Measurements from ENCODE around the gene PRPF31. TPM values are rescaled to one million over a fixed set of nuclear protein-coding genes. Genes with fewer than 3 reads are reported as not detected.

The PRPF31 gene
- total RNA-seq, 1 donor from 2014 or later, result 44.4 TPM

DNA sequence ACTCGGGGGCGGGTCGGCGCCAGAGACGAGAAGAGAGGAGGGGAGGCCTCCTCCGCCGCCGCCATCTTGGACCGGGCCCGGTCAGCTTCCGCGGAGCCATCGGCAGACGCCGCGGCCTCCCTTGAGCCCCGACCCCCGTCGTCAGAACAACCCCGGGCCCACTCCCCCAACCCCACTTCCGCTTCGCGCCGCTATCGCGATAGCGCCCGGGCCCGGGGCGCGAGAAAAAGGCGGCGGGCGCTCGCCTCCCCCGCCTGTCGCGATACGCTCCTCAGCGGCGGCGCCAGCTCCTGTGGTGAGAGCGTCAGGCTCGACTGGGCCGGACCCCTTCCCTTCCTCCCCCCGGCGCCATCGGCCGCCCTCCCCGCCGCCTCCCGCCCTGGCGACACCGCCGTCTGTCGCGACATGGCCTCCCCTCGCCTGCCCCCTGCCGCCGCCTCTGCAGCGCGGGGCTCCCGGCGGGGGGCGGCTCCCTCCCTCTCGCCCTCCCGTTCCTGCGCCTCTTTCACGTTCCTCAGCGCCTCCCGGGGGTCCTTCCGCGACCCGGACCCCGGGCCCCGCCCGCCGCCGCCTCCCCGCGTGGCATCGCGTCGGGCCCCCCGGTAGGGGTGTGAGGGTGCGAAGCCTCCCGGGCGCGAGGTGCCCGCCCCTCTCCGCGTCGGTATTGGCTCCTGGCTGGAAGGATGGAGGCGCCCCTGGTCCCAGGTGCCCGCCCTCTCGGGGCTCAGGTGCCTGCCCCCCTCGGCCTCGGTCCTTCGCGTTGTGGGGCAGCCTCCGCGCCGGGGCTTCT, 22.3 kb downstream of the PRPF31 start, which contains the start of gene CNOT3:
Gene CNOT3, plus strand, starts transcription at position 64 of the 790 bp plus-strand sequence. CDS start 5,217 bp downstream, outside the sequence.
- H3K4me3 ChIP-seq, result peak within 1 kb of the TSS; percentile 78 to 88
- H3K27ac ChIP-seq, result peak within 1 kb of the TSS; percentile 89
- intact Hi-C loops (cut with DNase I), result no loop called here
- H3K4me1 ChIP-seq, result peaks cover 50% of the 10 kb centered on the region
- TF ChIP-seq POLR2AphosphoS5 (IDR thresholded peaks at IDR 0.05; ENCODE audit: insufficient read depth in 1 of 2, low read depth in 1 of 2) (peak in 1 of 2 donors; percentile 94), POLR2A (IDR thresholded peaks at IDR 0.05) (peak; percentile 88 to 96)
- TF ChIP-seq, protein P1, sequence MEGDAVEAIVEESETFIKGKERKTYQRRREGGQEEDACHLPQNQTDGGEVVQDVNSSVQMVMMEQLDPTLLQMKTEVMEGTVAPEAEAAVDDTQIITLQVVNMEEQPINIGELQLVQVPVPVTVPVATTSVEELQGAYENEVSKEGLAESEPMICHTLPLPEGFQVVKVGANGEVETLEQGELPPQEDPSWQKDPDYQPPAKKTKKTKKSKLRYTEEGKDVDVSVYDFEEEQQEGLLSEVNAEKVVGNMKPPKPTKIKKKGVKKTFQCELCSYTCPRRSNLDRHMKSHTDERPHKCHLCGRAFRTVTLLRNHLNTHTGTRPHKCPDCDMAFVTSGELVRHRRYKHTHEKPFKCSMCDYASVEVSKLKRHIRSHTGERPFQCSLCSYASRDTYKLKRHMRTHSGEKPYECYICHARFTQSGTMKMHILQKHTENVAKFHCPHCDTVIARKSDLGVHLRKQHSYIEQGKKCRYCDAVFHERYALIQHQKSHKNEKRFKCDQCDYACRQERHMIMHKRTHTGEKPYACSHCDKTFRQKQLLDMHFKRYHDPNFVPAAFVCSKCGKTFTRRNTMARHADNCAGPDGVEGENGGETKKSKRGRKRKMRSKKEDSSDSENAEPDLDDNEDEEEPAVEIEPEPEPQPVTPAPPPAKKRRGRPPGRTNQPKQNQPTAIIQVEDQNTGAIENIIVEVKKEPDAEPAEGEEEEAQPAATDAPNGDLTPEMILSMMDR (IDR thresholded peaks at IDR 0.05), result no peak
- H3K36me3 ChIP-seq, result peaks cover 0 to 6% of the 10 kb centered on the region in 2 donors
- no peaks in the 10 kb centered on the region for H3K27me3 ChIP-seq
- DNase-seq (ENCODE audit: extremely low spot score in 2 of 2), result no peak
- H3K9me3 ChIP-seq, result no peaks in the 10 kb centered on the region

DNA sequence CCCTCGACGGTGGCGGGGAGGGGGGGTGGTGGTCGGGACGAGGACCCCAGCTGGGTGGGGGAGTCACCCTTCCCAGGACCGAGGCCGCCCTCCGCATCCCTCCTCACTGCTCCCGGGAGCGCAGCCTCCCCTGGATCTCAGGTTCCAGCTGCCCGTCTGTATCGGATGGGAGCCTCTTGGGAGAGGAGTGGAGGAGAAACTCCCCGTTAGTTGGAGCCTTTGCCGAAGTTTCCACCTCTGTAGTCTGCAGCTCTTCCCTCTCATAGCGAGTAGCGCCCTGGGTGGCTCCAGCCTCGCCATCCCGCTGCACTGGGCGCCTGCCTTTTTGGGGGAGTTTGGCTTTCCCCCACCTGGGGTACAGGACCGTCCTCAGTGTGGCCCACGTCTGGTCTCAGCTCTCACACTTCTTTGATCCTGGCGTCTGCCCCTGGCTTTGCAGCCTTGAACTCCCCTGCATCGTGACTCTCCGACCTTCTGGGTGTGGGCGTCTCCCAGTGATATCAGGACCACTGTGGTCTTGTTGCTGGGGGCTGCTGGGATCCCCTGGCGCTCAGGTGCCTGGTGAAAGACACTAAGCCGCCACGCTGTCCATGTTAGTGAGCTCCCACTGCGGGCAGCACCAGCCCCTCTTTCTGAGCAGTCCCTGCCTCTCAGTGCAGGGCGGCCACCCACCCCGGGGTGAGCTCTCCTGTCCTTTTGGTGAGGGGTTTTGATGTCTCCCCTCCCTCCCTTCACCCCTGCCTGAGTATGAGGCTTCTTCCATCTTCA, 23.1 kb downstream of the PRPF31 start:
- intact Hi-C loops (cut with DNase I), result no loop called here
- TF ChIP-seq POLR2AphosphoS5 (IDR thresholded peaks at IDR 0.05; ENCODE audit: insufficient read depth in 1 of 2, low read depth in 1 of 2) (no peak), POLR2A (IDR thresholded peaks at IDR 0.05) (no peak)
- TF ChIP-seq, protein P1 (IDR thresholded peaks at IDR 0.05), result no peak
- Histone ChIP-seq H3K27ac (peak overlapping the region; percentile 89), H3K4me3 (peak overlapping the region; percentile 78 to 88), H3K27me3 (no peaks in the 10 kb centered on the region), H3K4me1 (peaks cover 50% of the 10 kb centered on the region), H3K9me3 (no peaks in the 10 kb centered on the region), H3K36me3 (peaks cover 0 to 14% of the 10 kb centered on the region in 2 donors)
- DNase-seq (ENCODE audit: extremely low spot score in 2 of 2), result no peak

DNA sequence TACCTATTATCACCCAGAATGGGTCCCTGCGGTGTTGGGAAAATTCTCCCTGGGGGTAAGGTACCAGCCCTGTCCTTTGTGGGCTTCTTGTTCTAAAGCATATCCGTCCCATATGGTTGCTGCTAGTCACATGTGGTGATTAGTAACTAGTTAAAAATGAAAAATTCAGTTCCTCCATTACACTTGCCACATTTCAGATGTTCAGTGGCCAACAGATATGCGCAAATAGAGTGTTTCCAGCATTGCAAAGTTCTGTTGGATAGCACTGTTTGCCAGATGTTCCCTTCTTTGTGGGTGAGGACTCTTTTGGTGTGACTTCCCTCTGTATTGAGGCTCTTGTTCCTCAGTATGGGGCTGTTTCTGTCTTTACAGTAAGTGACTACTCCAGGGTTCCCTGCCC, 25.8 kb downstream of the PRPF31 start:
- intact Hi-C loops (cut with DNase I), result no loop called here
- no peak for DNase-seq (ENCODE audit: extremely low spot score in 2 of 2)
- H3K36me3 ChIP-seq, result peaks cover 0 to 40% of the 10 kb centered on the region in 2 donors

DNA sequence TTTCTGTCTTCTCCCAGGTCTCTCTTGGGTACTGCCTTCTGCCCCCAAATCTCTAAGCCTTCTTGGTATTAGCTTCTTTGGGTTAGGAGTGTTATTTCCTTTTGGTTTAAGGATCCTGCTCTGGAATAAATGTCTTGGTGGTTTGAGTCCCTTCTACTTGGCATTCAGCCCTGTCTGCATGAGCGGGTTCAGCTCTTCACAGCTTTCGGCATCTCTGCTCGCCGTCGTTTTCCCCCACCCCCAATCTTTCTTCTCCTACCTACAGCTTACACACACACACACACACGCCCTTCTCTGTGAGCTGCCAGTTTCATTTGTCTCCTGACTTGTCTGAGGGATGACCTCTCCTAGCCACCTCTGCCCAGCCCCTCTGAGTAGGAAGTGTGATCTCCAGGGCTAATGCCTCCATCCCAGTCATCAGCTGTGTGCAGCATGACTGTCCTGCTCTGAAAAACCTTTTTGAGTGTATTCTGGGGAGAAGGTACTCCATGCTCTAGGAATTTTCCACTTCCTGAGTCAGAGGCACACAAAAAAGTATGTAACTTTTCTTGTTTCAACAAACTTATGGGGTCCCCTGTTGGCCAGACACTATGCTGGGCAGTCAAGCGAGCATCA, 26.7 kb downstream of the PRPF31 start:
- TF ChIP-seq, protein P1 (IDR thresholded peaks at IDR 0.05), result no peak
- TF ChIP-seq POLR2AphosphoS5 (IDR thresholded peaks at IDR 0.05; ENCODE audit: insufficient read depth in 1 of 2, low read depth in 1 of 2) (no peak), POLR2A (IDR thresholded peaks at IDR 0.05) (no peak)
- DNase-seq (ENCODE audit: extremely low spot score in 2 of 2), result no peak
- Histone ChIP-seq H3K4me1 (peaks cover 38% of the 10 kb centered on the region), H3K4me3 (no peak overlapping the region), H3K27me3 (no peaks in the 10 kb centered on the region), H3K9me3 (no peaks in the 10 kb centered on the region), H3K27ac (no peak overlapping the region), H3K36me3 (peaks cover 0 to 50% of the 10 kb centered on the region in 2 donors)
- intact Hi-C loops (cut with DNase I), result no loop called here

More for the DNA sequence above, 25.8 kb downstream of the PRPF31 start:
- Histone ChIP-seq H3K4me3 (no peak overlapping the region), H3K27me3 (no peaks in the 10 kb centered on the region), H3K9me3 (no peaks in the 10 kb centered on the region), H3K27ac (no peak overlapping the region), H3K4me1 (peaks cover 41% of the 10 kb centered on the region)
- TF ChIP-seq POLR2AphosphoS5 (IDR thresholded peaks at IDR 0.05; ENCODE audit: insufficient read depth in 1 of 2, low read depth in 1 of 2) (no peak), POLR2A (IDR thresholded peaks at IDR 0.05) (no peak)
- TF ChIP-seq, protein P1 (IDR thresholded peaks at IDR 0.05), result no peak
